H9 (cell line): ENCODE results near the gene MALRD1. TPM values are rescaled to one million over a fixed set of nuclear protein-coding genes. Genes with fewer than 3 reads are reported as not detected.

Experiments
- DNase-seq: peaks from one replicate; pipeline ENCODE4 v3.0.0-alpha.2; 2017
- H2AFZ ChIP-seq: one replicate; pipeline ENCODE4 v1.6.1; 2013; ENCODE audit warnings: mild to moderate bottlenecking, low read length, control low read depth, moderate library complexity
- H2AK5ac ChIP-seq: 2 replicates; pipeline ENCODE4 v1.6.1; 2013; ENCODE audit warnings: low read length, control low read depth, mixed read lengths; ENCODE audit not compliant: insufficient read length
- H2BK120ac ChIP-seq: one replicate; pipeline ENCODE4 v1.6.1; 2013; ENCODE audit warnings: low read depth, mild to moderate bottlenecking, low read length, control low read depth, inconsistent platforms; ENCODE audit not compliant: poor library complexity, severe bottlenecking
- H2BK12ac ChIP-seq: 2 replicates; pipeline ENCODE4 v1.6.1; 2013; ENCODE audit warnings: low read length, control low read depth, mixed read lengths, low read depth; ENCODE audit not compliant: insufficient read length
- H2BK15ac ChIP-seq: 2 replicates; pipeline ENCODE4 v1.6.1; 2013; ENCODE audit warnings: low read depth, low read length, control low read depth
- H2BK20ac ChIP-seq: one replicate; pipeline ENCODE4 v1.6.1; 2013; ENCODE audit warnings: low read depth, mild to moderate bottlenecking, low read length, control low read depth, inconsistent platforms; ENCODE audit not compliant: poor library complexity, severe bottlenecking
- H2BK5ac ChIP-seq: 2 replicates; pipeline ENCODE4 v1.6.1; 2013; ENCODE audit warnings: low read length, control low read depth, mixed read lengths; ENCODE audit not compliant: insufficient read length
- H3K14ac ChIP-seq: 2 replicates; pipeline ENCODE4 v1.6.1; 2013; ENCODE audit warnings: low read length, control low read depth; ENCODE audit not compliant: insufficient read depth
- H3K18ac ChIP-seq: 2 replicates; pipeline ENCODE4 v1.6.1; 2013; ENCODE audit warnings: low read depth, mild to moderate bottlenecking, mixed read lengths, low read length, control low read depth; ENCODE audit not compliant: insufficient read length
- H3K23ac ChIP-seq: 2 replicates; pipeline ENCODE4 v1.6.1; 2013; ENCODE audit warnings: low read length, control low read depth, mixed read lengths, low read depth; ENCODE audit not compliant: insufficient read length
- H3K23me2 ChIP-seq: 2 replicates; pipeline ENCODE4 v1.6.1; 2013; ENCODE audit warnings: low read depth, mild to moderate bottlenecking, mixed read lengths, low read length, control low read depth; ENCODE audit not compliant: insufficient read length, poor library complexity, severe bottlenecking
- H3K27ac ChIP-seq: 2 replicates; pipeline ENCODE4 v1.5.1; 2013; ENCODE audit warnings: low read length, control low read depth, mixed read lengths, low read depth; ENCODE audit not compliant: insufficient read length
- H3K27me3 ChIP-seq: 2 replicates; pipeline ENCODE4 v1.6.1; 2013; ENCODE audit warnings: low read length, control low read depth, inconsistent platforms; ENCODE audit not compliant: insufficient read depth
- H3K4ac ChIP-seq: 2 replicates; pipeline ENCODE4 v1.6.1; 2013; ENCODE audit warnings: low read depth, mild to moderate bottlenecking, control low read depth, inconsistent platforms, low read length, moderate library complexity
- H3K4me1 ChIP-seq: 2 replicates; pipeline ENCODE4 v1.6.1; 2013; ENCODE audit warnings: low read length, control low read depth, inconsistent platforms; ENCODE audit not compliant: insufficient read depth
- H3K4me2 ChIP-seq: 2 replicates; pipeline ENCODE4 v1.6.1; 2013; ENCODE audit warnings: low read length, control low read depth, mixed read lengths; ENCODE audit not compliant: insufficient read length, insufficient read depth
- H3K56ac ChIP-seq: 2 replicates; pipeline ENCODE4 v1.6.1; 2013; ENCODE audit warnings: low read depth, mild to moderate bottlenecking, mixed read lengths, low read length, control low read depth; ENCODE audit not compliant: insufficient read length
- H3K79me1 ChIP-seq: 2 replicates; pipeline ENCODE4 v1.6.1; 2013; ENCODE audit warnings: low read depth, mild to moderate bottlenecking, moderate library complexity, low read length, control low read depth, inconsistent platforms; ENCODE audit not compliant: insufficient read depth, poor library complexity, severe bottlenecking
- H3K79me2 ChIP-seq: 2 replicates; pipeline ENCODE4 v1.6.1; 2013; ENCODE audit warnings: low read length, control low read depth, inconsistent platforms; ENCODE audit not compliant: insufficient read depth
- H3K9ac ChIP-seq: 2 replicates; pipeline ENCODE4 v1.6.1; 2013; ENCODE audit warnings: low read length, control low read depth, mixed read lengths; ENCODE audit not compliant: insufficient read length; ENCODE audit errors: extremely low read depth
- H3K9me3 ChIP-seq: one replicate; pipeline ENCODE4 v1.6.1; 2013; ENCODE audit warnings: low read depth, low read length, inconsistent platforms; ENCODE audit not compliant: control insufficient read depth
- H3T11ph ChIP-seq: one replicate; pipeline ENCODE4 v1.6.1; 2013; ENCODE audit warnings: mild to moderate bottlenecking, low read length, control low read depth, inconsistent platforms
- H4K20me1 ChIP-seq: one replicate; pipeline ENCODE4 v1.6.1; 2013; ENCODE audit not compliant: control insufficient read depth, insufficient read length, insufficient read depth
- H4K5ac ChIP-seq: 2 replicates; pipeline ENCODE4 v1.6.1; 2013; ENCODE audit warnings: low read depth, mild to moderate bottlenecking, mixed read lengths, low read length, control low read depth; ENCODE audit not compliant: insufficient read length
- H4K8ac ChIP-seq: replicated peaks from 2 replicates; pipeline ENCODE4 v1.6.1; 2013; ENCODE audit warnings: low read length, control low read depth, mixed read lengths, low read depth; ENCODE audit not compliant: insufficient read length
- H4K91ac ChIP-seq: 2 replicates; pipeline ENCODE4 v1.6.1; 2013; ENCODE audit warnings: low read depth, mild to moderate bottlenecking, moderate library complexity, mixed read lengths, low read length, control low read depth; ENCODE audit not compliant: insufficient read length
- H3K27ac Mint-ChIP-seq, 3 experiments: 2 replicates in 2 of 3; 3 replicates in 1 of 3; pipeline ENCODE4 v1.8.0; 2020 to 2021; ENCODE audit warnings: mixed read lengths in 3 of 3, mild to moderate bottlenecking in 1 of 3, moderate library complexity in 1 of 3
- H3K27me3 Mint-ChIP-seq: 2 replicates; pipeline ENCODE4 v1.8.0; 2021; ENCODE audit warnings: low read depth, mild to moderate bottlenecking, moderate library complexity, mixed read lengths
- H3K36me3 Mint-ChIP-seq, 3 experiments: 2 replicates in 2 of 3; 3 replicates in 1 of 3; pipeline ENCODE4 v1.8.0; 2020 to 2021; ENCODE audit warnings: low read depth in 3 of 3, mixed read lengths in 3 of 3; ENCODE audit not compliant: insufficient read depth in 1 of 3
- H3K4me1 Mint-ChIP-seq, 2 experiments: 2 replicates each; pipeline ENCODE4 v1.8.0; 2020; ENCODE audit warnings: mixed read lengths in 2 of 2
- H3K4me3 Mint-ChIP-seq, 2 experiments: 2 replicates in 1 of 2; 3 replicates in 1 of 2; pipeline ENCODE4 v1.8.0; 2020 to 2021; ENCODE audit warnings: mild to moderate bottlenecking in 2 of 2, mixed read lengths in 2 of 2, moderate library complexity in 1 of 2
- H3K9me3 Mint-ChIP-seq, 2 experiments: 2 replicates in 1 of 2; 3 replicates in 1 of 2; pipeline ENCODE4 v1.8.0; 2020; ENCODE audit warnings: mild to moderate bottlenecking in 2 of 2, mixed read lengths in 2 of 2, moderate library complexity in 1 of 2
- CTCF ChIP-seq: fragments of 200-600 bp; sonication (generic); conservative IDR thresholded peaks from 3 replicates; pipeline ENCODE4 v1.8.0; 2021; ENCODE audit warnings: antibody characterized with exemption, mild to moderate bottlenecking
- WGBS: extraction: QIAGEN DNeasy Blood & Tissue Kit; methylation state at CpG from one replicate; pipeline ENCODE4 v1.1.7; 2013; ENCODE audit warnings: missing lambda C conversion rate, low lambda C conversion rate, mixed read lengths; ENCODE audit not compliant: insufficient read length; ENCODE audit errors: extremely low coverage; 5-methylcytosine and 5-hydroxymethylcytosine counted together
- total RNA-seq: library from RNA; stranded (reverse); gene quantifications from 2 replicates; pipeline ENCODE4 v1.2.1, GENCODE V29; 2021

MALRD1 gene
- total RNA-seq, 1 experiment from 2014 or later: 0.20 TPM

GRCh38 chr10:19316204-19316870 is 267.7 kb downstream of the MALRD1 start:
- no peak overlapping the region for H4K8ac ChIP-seq

More at GRCh38 chr10:19316204-19316870, 267.7 kb downstream of the MALRD1 start:
- Histone ChIP-seq H3K4ac (no peak overlapping the region), H3K14ac (no peak overlapping the region), H2AK5ac (no peak overlapping the region), H2BK20ac (no peak overlapping the region), H3K27ac (no peak overlapping the region), H3K79me2 (no peaks in the 10 kb centered on the region), H4K5ac (no peak overlapping the region), H4K20me1 (no peaks in the 10 kb centered on the region), H2BK12ac (no peak overlapping the region), H4K91ac (no peak overlapping the region), H2AFZ (no peak overlapping the region), H3K9me3 (no peaks in the 10 kb centered on the region), H3K79me1 (no peaks in the 10 kb centered on the region), H3K23ac (no peak overlapping the region), H3T11ph (no peak overlapping the region), H3K23me2 (no peaks in the 10 kb centered on the region), H2BK120ac (no peak overlapping the region), H3K27me3 (no peaks in the 10 kb centered on the region), H3K56ac (no peak overlapping the region), H3K4me1 (no peaks in the 10 kb centered on the region), H3K18ac (no peak overlapping the region), H3K4me2 (no peak overlapping the region), H3K9ac (no peak overlapping the region), H2BK15ac (no peak overlapping the region), H2BK5ac (no peak overlapping the region)
- H3K4me1 Mint-ChIP-seq: no peaks in the 10 kb centered on the region
- no peaks in the 10 kb centered on the region for H3K27me3 Mint-ChIP-seq
- H3K9me3 Mint-ChIP-seq: no peaks in the 10 kb centered on the region
- H3K36me3 Mint-ChIP-seq: no peaks in the 10 kb centered on the region
- no CpG with 5 or more reads among the region's 3 CpGs for WGBS
- DNase-seq: no peak
- TF ChIP-seq CTCF: no peak
- H3K4me3 Mint-ChIP-seq: no peak overlapping the region
- H3K27ac Mint-ChIP-seq: no peak overlapping the region
